GM18517 (cell line): ENCODE data around the gene DYNLT3.

ENCODE experiments used
- ATAC-seq: cut with Tn5 transposase; IDR thresholded peaks from one replicate; pipeline ENCODE4 v1.9.1; 2021; ENCODE audit warnings: mild to moderate bottlenecking, moderate library complexity; ENCODE audit not compliant: unreplicated experiment

The DYNLT3 gene, protein sequence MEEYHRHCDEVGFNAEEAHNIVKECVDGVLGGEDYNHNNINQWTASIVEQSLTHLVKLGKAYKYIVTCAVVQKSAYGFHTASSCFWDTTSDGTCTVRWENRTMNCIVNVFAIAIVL

DNA sequence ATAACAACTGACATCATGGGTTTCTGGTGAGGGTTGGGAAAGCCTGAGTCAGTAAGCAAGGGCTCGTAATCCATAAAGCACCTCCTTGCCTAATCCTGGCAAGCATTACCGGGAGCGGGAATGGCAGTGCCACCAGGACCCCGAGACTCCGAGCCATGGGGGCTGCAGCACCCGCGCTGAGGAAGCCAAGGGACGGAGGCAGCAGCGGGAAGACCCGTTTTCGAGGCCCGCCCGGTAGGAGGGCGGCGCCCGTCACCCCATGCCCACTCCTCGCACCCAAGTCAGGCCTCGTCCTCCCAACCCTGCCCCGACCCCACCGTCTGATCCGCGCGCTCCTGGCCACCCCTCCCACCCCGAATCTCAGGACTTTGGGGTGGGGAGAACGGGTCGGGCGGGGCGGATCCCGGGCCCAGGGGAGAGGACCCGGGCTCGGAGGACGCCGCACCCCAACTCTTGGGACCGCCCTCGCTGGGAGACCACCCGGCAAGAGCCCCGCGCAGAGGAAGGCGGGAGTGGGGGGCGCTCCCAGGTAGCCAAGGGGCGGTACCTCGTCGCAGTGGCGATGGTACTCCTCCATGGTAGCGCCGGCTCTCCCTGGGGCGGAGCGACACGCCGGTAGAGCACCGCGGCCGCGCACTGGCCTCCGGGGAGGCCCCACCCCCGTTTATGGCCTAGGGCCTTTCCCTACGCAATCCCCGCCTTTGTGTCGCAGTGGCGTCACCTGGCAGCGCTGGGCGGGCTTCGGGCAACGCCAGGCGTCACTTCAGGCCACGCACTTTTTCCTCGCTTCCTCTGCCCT is at the start of gene DYNLT3:
Gene DYNLT3, minus strand, starts transcription at position 638 of the 799 bp plus-strand sequence. Its CDS starts 61 bp downstream, at position 577.
- ATAC-seq, result peak; percentile 93

DNA sequence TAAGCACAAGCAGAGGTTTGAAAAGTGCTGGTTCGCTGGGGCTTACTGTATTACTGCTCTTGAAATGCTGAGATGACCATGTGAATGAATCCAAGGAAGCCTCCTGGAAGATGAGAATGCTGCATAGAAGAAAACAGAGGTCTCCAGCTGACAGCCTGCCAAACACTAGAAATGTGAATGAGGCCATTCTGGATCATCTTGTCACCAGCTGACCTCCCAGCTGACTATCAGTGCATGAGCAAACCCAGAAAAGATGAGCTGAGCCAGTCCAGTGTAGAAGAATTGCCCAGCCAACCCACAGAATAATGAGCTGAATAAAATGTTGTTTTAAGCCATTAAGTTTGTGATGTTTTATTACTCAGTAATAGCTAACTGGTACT is 49.1 kb upstream of the DYNLT3 start:
- ATAC-seq, result no peak

DNA sequence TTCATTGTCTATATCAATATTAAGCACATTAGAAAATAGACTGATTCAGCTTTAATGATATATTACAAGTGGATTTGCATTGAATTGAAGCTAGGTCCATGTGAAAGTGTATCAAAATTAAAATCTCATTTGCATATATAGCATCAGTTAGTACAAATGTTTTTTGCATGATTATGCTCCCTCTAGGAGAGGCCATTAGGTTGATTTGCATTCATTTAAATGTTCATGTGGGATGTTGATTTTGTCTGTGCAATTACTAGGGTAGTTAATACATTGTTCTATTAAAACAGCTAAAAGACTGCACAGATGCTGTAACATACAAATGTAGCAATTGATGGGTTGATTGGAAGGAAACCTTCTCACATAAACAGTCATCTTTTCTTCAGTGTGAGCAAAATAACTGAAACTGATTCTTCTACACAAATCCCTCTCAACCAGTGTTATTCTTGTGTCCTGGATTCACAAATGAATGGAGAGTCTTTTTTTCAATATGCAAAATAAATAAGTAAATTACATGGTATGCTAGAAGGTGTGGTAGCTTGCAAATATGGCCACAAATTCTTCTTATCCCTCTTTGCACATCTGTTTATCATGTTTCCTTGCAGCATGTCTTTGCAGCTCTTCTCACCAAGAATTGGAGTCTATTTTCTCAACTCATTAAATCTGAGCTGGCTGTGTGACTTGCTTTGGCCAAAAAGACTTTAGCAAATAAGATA is 48.6 kb upstream of the DYNLT3 start:
- ATAC-seq, result no peak

DNA sequence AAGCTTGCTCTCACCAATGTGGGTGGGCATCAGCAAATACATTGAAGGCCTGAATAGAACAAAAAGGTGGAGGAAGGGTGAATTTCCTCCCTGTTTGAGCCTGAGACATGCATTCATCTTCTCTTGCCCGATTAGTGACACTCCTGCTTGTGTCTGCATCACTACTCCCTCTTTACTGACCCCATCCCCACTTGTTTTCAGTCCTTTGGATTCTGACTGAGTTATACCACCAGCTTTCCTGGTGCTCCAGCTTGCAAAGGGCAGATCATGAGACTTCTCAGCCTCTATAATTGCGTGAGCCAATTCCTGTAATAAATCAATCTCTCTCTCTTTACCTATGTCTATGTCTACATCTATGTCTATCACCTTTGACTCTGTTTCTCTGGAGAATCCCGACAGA is 47.4 kb upstream of the DYNLT3 start:
- no peak for ATAC-seq

DNA sequence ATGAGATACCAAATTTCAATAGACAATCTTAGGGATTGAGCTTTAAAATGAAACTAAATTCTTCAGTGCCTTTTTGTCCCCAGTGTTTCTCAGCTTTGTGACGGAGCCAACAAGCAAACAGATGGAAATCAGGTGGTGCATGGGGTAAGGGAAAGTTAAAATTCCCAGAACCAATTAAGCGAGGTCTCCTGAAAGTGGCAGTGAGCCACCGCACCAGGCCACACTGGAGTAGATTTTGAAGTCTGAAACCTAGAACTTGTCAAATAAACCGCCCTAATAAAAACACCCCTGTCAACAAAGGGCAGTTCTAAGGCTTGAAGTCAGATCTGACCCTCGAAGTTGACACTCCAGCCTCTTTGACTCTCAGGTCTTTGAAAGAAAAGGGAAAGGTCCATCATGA is 40.6 kb upstream of the DYNLT3 start:
- no peak for ATAC-seq

DNA sequence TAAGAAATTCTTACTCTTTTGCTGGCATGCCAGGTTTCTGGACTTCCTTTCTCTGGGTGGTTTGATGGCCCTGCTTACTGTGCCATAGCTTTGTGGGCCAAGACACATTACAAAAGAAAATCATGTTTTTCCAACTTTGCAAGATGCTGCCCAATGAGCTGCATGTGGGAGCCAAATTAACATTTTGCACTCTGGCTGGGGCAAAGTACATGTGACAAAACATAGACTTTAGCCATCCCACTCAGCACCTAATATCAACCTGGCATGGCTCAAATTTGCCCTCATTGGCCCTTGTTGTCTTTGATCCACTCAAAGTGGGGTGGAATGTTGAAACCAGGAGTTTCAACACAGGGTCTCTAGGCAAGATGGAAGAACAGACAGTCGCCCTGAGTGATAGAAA is 40.0 kb upstream of the DYNLT3 start:
- ATAC-seq, result no peak

DNA sequence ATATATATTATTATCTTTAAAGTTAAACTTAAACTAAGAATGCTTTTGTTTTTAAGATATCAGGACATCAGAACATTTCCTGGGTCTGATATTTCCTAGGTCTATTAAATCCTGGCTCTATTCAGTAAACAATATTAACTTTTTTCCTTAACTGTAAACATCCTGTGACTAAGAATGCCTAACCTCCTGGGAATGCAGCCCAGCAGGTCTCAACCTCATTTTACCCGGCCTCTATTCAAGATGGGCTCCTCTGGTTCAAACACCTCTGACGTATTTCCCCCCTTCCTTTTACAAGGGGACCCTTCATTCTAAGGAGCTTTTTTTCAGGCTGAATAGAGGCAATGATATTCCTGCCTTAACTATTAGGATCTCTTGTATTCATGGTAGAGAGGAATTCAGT is 35.8 kb upstream of the DYNLT3 start:
- no peak for ATAC-seq

DNA sequence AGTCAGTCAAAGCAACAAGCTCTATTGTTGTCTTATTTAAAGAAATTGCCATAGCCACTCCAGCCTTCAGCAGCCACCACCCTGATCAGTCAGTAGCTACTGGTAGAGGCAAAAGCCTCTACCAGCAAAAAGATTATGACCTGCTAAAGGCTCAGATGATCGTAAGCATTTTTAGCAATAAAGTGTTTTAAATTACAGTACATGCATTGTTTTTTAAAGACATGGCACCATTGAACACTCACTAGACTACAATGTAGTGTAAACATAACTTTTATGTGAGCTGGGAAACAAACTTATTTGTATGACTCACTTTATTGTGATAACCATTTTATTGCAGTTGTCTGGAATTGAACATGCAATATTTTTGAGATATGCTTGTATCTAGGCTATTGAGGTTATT is 32.3 kb upstream of the DYNLT3 start:
- ATAC-seq, result no peak

DNA sequence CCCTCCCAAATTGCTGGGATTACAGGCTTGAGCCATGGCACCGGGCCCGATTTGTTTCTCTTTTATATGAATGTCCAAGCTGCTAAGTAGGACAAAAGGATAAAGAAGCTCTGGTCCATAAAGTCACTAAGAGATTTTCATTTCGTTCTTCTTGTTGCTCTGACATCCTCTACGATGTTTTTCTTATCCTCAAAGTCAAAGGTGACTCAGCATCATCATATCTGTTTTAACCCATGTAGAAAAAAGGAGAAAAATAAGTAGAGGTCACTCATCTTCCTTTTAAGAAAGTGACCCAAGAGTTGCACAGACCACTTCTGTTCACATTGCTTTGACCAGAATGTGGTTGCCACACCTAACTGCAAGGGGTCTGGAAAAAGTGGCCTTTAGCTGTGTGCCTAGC is 29.3 kb upstream of the DYNLT3 start:
- ATAC-seq, result no peak

DNA sequence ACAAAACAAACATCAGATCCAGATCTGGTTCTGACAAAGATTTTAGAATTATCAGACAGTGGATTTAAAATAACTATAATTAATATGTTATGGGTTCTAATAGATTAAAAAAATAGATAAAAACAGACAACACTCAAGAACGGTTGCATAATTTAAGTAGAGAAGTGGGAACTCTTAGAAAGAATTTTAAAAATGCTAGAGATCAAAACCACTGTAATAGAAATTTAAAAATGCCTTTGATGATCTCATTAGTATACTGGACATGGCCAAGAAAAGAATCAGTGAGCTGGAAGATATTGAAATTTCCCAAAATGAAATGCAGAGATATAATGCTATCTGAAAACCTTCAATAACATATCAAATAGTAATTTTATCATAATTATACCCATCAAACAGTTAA is 28.3 kb upstream of the DYNLT3 start:
- no peak for ATAC-seq

DNA sequence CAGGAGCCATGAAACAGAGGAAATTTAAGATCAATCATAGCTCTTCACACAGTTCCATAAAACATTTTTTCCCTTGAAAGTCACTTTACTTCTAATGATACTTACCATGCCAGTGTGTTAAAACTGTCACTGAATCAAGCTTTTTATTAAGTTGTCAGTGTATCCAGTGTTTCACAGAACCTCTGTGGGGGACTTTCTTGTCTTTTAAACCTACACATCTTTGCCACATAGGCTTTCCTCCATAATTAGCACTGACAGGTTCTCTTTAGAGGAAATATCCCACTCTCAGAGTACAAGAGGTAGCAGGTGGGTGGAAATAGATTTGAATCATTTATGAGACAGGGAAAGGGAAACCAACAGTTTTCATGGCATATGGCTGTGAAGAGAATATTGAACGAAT is 25.8 kb upstream of the DYNLT3 start:
- ATAC-seq, result no peak

DNA sequence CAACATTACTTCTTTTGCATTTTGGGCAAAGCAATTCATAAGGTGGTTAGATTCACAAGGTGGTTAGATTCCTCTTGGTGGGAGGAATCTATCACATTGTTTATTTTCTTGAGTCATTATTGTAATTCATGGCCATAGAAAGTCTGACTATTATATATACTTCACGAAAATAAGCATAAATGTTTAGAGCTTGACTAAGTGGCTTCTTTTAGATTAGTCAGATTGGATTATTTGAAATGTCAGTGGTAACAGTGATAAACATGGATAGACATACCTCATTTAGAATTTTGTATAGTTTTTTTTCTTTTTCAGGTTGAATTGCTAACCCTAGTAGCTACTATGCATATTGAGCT is 24.9 kb upstream of the DYNLT3 start:
- no peak for ATAC-seq

DNA sequence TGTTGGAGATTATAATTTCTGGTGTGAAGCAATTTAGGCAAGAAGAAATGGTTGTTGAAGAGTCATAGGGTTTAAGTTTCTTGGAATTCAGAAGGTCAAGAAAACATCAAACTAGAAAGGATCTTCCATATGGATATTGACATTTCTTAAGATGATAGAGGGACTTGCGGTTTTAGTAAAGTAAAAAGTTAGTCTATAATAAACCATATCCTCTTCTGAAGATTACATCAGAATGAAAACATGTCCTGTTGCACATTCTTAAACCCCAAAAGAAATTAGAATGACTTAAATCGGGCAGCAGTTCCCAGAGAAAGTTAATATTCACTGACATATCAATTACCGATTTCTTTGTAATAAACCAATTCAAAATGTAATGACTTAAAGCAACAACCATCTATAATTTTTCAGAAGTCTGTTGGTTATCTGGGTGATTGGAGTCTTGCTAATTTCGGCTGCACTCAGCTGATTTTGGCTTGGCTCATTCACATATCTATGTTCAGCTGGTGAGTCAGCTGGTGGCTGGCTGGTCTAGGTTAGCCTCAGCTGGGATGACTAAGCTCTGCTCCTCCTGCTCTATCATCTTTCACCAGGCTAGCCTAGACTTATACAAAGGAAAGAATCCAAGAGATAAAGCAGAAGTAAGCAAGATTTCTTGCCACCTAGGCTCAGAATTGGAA is 24.4 kb upstream of the DYNLT3 start:
- no peak for ATAC-seq

DNA sequence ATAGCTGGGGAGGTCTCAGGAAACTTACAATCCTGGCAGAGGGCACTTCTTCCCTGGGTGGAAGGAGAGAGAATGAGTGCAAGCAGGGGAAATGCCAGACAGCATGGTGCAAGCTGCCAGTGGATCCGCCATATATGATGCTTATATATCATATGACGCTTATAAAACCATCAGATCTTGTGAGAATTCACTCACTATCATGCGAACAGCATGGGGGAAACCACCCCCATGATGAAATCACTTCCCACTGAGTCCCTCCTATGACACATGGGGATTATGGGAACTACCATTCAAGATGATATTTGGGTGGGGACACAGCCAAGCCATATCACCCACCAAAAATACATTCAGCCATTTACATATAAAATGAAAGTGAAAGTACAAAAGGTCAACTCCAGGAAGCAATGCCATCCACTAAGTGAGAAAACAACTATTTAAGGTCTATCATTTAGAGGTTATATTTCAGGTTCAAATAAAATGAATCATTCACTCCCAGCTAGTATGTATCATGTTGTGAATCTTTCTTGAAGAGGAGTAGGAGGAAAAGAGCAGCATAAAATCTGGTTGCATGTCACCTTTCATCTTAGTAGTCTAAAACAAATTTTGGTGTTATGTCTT is 20.3 kb upstream of the DYNLT3 start:
- no peak for ATAC-seq

DNA sequence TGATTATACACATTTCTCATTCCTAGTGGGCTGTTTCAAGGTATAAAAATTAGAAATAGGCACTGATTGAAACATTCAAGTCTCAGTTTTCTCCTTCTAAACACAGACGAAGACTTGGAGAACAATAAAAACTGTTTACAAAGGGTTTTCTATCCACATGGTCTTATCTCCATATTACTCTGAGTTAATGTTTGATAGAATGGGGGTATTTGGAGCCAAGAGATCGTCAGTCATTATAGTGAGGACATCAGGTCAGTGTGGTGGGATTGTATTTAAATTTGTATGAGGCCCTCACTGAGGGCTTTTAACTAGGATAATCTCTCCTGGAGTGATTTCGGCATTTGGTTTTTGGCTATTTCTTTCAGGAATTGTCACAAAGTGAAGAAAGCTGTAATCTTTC is 16.4 kb upstream of the DYNLT3 start:
- ATAC-seq, result no peak

DNA sequence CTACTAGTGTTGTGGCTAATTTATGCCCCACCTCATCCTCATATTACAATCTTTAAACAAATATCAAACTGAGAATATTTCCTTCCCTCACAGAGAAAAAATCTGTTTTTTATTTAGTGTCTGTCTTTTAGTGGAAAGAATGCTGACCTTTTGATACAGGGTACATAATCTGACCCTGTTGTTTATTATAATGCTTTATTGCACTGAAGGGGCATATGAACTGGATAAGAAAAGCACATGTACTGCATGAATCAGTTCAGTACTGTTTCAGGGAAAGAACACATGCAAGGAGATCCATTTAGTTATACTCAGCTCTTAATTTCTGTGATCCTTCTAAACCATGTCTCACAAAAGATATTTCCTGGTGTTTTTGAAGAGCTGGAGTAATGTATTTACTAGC is 15.5 kb upstream of the DYNLT3 start:
- no peak for ATAC-seq

DNA sequence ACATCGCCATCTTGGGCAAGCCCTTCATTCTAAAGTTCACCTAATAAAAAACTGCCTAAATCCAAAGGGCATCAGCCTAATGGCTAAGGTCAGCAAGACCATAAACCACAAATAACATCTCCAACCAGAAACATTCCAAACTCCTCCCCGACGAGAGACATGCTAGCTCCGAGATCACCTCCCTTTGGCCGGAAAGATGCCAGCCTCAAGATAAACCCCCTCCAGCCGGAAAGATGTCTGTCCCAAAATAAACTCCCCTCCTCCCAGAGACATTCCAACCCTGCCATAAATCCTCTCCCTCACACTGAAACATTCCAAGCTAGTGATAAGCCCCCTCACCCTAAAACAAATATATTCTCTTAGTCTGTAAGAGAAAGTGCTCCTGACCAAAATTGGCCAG is 13.3 kb upstream of the DYNLT3 start:
- no peak for ATAC-seq

DNA sequence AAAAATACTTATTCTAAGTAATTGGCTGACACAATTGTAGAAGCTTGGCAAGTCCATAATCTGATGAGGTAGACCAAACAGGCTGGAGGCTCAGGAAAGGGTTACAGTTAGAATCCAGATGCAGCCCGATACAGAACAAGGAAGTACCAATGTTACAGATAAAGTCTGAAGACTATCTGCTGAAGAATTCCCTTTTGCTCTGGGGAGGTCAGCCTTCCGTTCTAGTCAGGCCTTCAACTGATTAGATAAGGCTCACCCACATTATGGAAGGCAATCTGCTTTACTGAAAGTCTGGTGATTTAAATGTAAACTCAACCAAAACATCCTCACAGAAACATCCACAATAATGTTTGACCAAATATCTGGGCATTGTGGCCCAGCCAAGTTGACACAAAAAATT is 7.4 kb upstream of the DYNLT3 start:
- no peak for ATAC-seq

DNA sequence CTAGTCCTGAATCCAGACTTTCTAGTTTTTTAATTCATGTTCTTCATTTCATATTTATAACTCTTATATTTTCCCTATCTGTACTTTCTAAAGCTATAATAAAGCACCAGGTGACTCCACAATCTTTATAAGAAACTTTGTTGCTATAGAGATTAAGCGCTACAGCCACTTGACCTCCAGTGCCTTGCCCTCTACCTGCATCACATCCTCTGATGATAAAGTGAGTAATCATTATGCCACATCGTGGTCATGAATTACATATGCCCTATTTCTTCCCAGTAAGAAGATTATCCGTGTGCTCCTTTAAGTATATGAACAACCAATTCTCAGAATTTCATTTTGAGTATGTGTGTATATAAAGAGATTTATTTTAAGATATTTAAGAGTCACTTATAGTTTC is 6.8 kb upstream of the DYNLT3 start:
- ATAC-seq, result no peak

DNA sequence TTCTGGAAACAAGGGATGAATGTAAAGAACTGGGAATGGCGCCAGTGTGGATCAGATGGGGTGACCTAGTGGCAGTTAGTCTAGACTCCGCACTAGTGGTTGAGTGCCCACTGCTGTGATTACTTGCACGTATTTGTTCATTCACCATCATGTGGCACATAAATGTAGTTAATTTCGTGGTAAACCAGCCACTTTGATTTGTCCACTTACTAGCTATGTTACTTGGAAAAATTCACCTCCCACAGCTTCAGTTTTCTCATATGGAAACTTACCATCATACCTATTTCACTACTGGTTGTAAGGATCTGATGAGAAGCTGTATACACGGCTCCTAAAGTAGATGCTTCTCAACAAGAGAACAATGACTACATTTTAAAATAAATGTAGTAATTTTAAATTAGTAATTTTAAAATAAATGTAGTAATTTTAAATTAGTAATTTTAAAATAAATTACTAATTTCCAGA is 394 bp upstream of the DYNLT3 start:
- ATAC-seq, result peak; percentile 37

DNA sequence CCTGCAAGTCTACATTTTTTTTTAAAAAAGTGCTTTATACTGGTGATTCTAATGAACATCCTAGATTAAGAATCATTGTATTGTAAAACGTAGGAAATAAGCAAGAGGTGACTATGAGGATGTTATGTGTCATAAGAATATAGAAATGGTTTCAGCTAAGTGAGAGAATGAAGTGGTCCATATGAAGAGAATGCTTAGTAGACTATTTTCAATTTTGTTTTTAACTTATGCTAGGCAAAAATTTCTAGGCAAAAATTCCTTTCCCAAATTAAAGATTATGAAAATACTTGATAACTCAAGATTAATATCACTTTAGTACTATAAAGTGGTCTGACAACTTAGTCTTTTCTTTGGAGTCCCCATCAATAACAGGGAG is 825 bp downstream of the DYNLT3 start:
- no peak for ATAC-seq
